GM23338 (cell line): ENCODE results near the gene DNAH10. TPM values are rescaled to one million over a fixed set of nuclear protein-coding genes. Genes with fewer than 3 reads are reported as not detected.

Experiments used
- ATAC-seq: fragments of 200-7000 bp; cut with Tn5 transposase; 3 replicates; pipeline ENCODE4 v1.9.1; 2020
- DNase-seq: peaks from one replicate; pipeline ENCODE4 v3.0.0-alpha.2; 2015; ENCODE audit warnings: low spot score
- H2AFZ ChIP-seq: fragments of 200-600 bp; sonication (generic); 2 replicates; pipeline ENCODE4 v1.8.0; 2016; ENCODE audit warnings: antibody characterized with exemption, mild to moderate bottlenecking, moderate library complexity
- H3F3A ChIP-seq: fragments of 200-600 bp; sonication (generic); replicated peaks from 2 replicates; pipeline ENCODE4 v1.8.0; 2017; ENCODE audit warnings: antibody characterized with exemption, mixed run types, low read depth
- H3K27ac ChIP-seq: fragments of 200-600 bp; sonication (generic); 2 replicates; pipeline ENCODE4 v1.6.1; 2016; ENCODE audit warnings: low read depth
- H3K27me3 ChIP-seq: fragments of 200-600 bp; sonication (generic); 2 replicates; pipeline ENCODE4 v1.8.0; 2016; ENCODE audit warnings: mild to moderate bottlenecking, mixed run types, moderate library complexity; ENCODE audit not compliant: insufficient read depth
- H3K36me3 ChIP-seq: fragments of 200-600 bp; sonication (generic); 2 replicates; pipeline ENCODE4 v1.8.0; 2016; ENCODE audit warnings: mild to moderate bottlenecking; ENCODE audit not compliant: insufficient read depth
- H3K4me1 ChIP-seq: fragments of 200-600 bp; sonication (generic); 2 replicates; pipeline ENCODE4 v1.8.0; 2016; ENCODE audit warnings: mild to moderate bottlenecking, moderate library complexity; ENCODE audit not compliant: insufficient read depth
- H3K4me2 ChIP-seq: fragments of 200-600 bp; sonication (generic); 2 replicates; pipeline ENCODE4 v1.7.1; 2017; ENCODE audit warnings: mixed run types
- H3K4me3 ChIP-seq: fragments of 200-600 bp; sonication (generic); 2 replicates; pipeline ENCODE4 v1.6.1; 2016; ENCODE audit warnings: mixed run types
- H3K79me2 ChIP-seq: fragments of 200-600 bp; sonication (generic); replicated peaks from 2 replicates; pipeline ENCODE4 v1.8.0; 2017; ENCODE audit warnings: mild to moderate bottlenecking; ENCODE audit not compliant: insufficient read depth
- H3K9me2 ChIP-seq: fragments of 200-600 bp; sonication (generic); 2 replicates; pipeline ENCODE4 v1.8.0; 2017; ENCODE audit not compliant: insufficient read depth
- H4K20me1 ChIP-seq: fragments of 200-600 bp; sonication (generic); replicated peaks from 2 replicates; pipeline ENCODE4 v1.8.0; 2017; ENCODE audit warnings: mild to moderate bottlenecking; ENCODE audit not compliant: insufficient read depth
- H3K27ac Mint-ChIP-seq: 2 replicates; pipeline ENCODE4 v1.8.0; 2020; ENCODE audit warnings: inconsistent platforms, mild to moderate bottlenecking, moderate library complexity, mixed read lengths
- H3K27me3 Mint-ChIP-seq: 3 replicates; pipeline ENCODE4 v1.8.0; 2022; ENCODE audit warnings: low read depth, mild to moderate bottlenecking, moderate library complexity, mixed read lengths, inconsistent platforms; ENCODE audit not compliant: insufficient read depth, poor library complexity
- H3K36me3 Mint-ChIP-seq: 3 replicates; pipeline ENCODE4 v1.8.0; 2021; ENCODE audit warnings: low read depth, mild to moderate bottlenecking, inconsistent platforms, moderate library complexity, mixed read lengths
- H3K4me1 Mint-ChIP-seq: 3 replicates; pipeline ENCODE4 v1.8.0; 2020; ENCODE audit warnings: mild to moderate bottlenecking, inconsistent platforms, mixed read lengths
- H3K4me3 Mint-ChIP-seq: 3 replicates; pipeline ENCODE4 v1.8.0; 2021; ENCODE audit warnings: moderate library complexity, mild to moderate bottlenecking, inconsistent platforms, mixed read lengths
- H3K9me3 Mint-ChIP-seq: 3 replicates; pipeline ENCODE4 v1.8.0; 2020; ENCODE audit warnings: moderate library complexity, mild to moderate bottlenecking, inconsistent platforms, mixed read lengths
- CTCF ChIP-seq, 2 experiments: fragments of 200-600 bp in 1 of 2; sonication (generic) in 1 of 2; conservative IDR thresholded peaks; 2 replicates each; pipeline versions ENCODE4 v1.5.1 to v1.6.1; 2016 to 2017; ENCODE audit warnings: antibody characterized with exemption in 2 of 2, low read depth in 2 of 2, mild to moderate bottlenecking in 2 of 2, moderate library complexity in 1 of 2
- ETS1 ChIP-seq: IDR thresholded peaks from 2 replicates; pipeline ENCODE4 v1.6.1; 2016; ENCODE audit warnings: antibody characterized with exemption
- EZH2 ChIP-seq: fragments of 200-600 bp; sonication (generic); IDR thresholded peaks from one replicate; pipeline ENCODE4 v1.8.0; 2017; ENCODE audit warnings: antibody characterized with exemption, mild to moderate bottlenecking, low read depth; ENCODE audit not compliant: unreplicated experiment
- EZH2phosphoT487 ChIP-seq: fragments of 200-600 bp; sonication (generic); IDR thresholded peaks from one replicate; pipeline ENCODE4 v1.8.1; 2018; ENCODE audit warnings: antibody characterized with exemption; ENCODE audit not compliant: unreplicated experiment
- REST ChIP-seq: IDR thresholded peaks from one replicate; pipeline ENCODE4 v1.6.1; 2018; ENCODE audit warnings: antibody characterized with exemption; ENCODE audit not compliant: unreplicated experiment
- ZNF462 ChIP-seq: fragments of 250-450 bp; sonication (Bioruptor Pico); IDR thresholded peaks from 2 replicates; pipeline ENCODE4 v1.5.0; 2020; ENCODE audit warnings: mild to moderate bottlenecking, moderate library complexity
- polyA plus RNA-seq: library from polyadenylated mRNA; unstranded; fragments of >200 nt; fragmentation: Nextera tagmentation; extraction: Ambion mirVana; gene quantifications from 2 replicates; pipeline ENCODE4 v1.2.1, GENCODE V29; 2016
- total RNA-seq: library from RNA; depleted of rRNA; stranded (reverse); fragments of >200 nt; shearing (Covaris generic); gene quantifications from 2 replicates; pipeline ENCODE4 v1.2.3, GENCODE V29; 2014

Gene DNAH10
- total and polyA plus RNA-seq, 2 experiments from 2014 or later = 0.03 TPM

- Histone ChIP-seq H3K9me2 (no peaks in the 10 kb centered on the region), H3K36me3 (peaks cover 59% of the 10 kb centered on the region), H2AFZ (no peak overlapping the region), H3F3A (no peaks in the 10 kb centered on the region), H3K4me1 (no peaks in the 10 kb centered on the region), H3K79me2 (peaks cover 4% of the 10 kb centered on the region; the same call in 1 of the 2 replicates), H3K4me2 (no peak overlapping the region), H3K27ac (no peak overlapping the region), H3K4me3 (no peak overlapping the region), H3K27me3 (no peaks in the 10 kb centered on the region), H4K20me1 (peaks cover 15% of the 10 kb centered on the region; the same call in 1 of the 2 replicates)
- no peaks in the 10 kb centered on the region for H3K4me1 Mint-ChIP-seq
- H3K27ac Mint-ChIP-seq = 0 out of 2 replicates have a peak overlapping the region, but pooled peaks have one; percentile 36
- H3K27me3 Mint-ChIP-seq = no peaks in the 10 kb centered on the region
- ATAC-seq (no peak), DNase-seq (no peak)
- H3K36me3 Mint-ChIP-seq = peaks cover 78% of the 10 kb centered on the region
- TF ChIP-seq ETS1 (no peak), EZH2phosphoT487 (peak; percentile 28), EZH2 (no peak)
- H3K9me3 Mint-ChIP-seq = no peaks in the 10 kb centered on the region
- no peak overlapping the region for H3K4me3 Mint-ChIP-seq
These were observed 19.1 kb upstream of the DNAH10 start for GRCh38 chr12:123743002-123743401.

- H2AFZ ChIP-seq = no peak overlapping the region
- ATAC-seq = peak; percentile 74
- TF ChIP-seq CTCF (conservative IDR thresholded peaks at IDR 0.05; ENCODE audit: low read depth in 2 of 2) = peak; percentile 30 to 56; a peak in 2 of 4 replicates
- no peak for TF ChIP-seq REST
- TF ChIP-seq EZH2 = no peak
- no peak for TF ChIP-seq ZNF462 (CRISPR knock-in tag)
- no peak overlapping the region for H3K27ac ChIP-seq
- no peaks in the 10 kb centered on the region for H3K4me1 ChIP-seq
- H3K27me3 ChIP-seq = no peaks in the 10 kb centered on the region
- no peak overlapping the region for H3K4me3 Mint-ChIP-seq
- H3F3A ChIP-seq = no peaks in the 10 kb centered on the region
- peaks cover 4% of the 10 kb centered on the region; the same call in 1 of the 2 replicates for H3K79me2 ChIP-seq
- H3K27me3 Mint-ChIP-seq = no peaks in the 10 kb centered on the region
- no peaks in the 10 kb centered on the region for H3K9me3 Mint-ChIP-seq
- H3K4me3 ChIP-seq = no peak overlapping the region
- no peaks in the 10 kb centered on the region for H3K9me2 ChIP-seq
- no peak overlapping the region for H3K27ac Mint-ChIP-seq
- H3K4me1 Mint-ChIP-seq = no peaks in the 10 kb centered on the region
- H4K20me1 ChIP-seq = peaks cover 15% of the 10 kb centered on the region; the same call in 1 of the 2 replicates
- peaks cover 61% of the 10 kb centered on the region for H3K36me3 ChIP-seq
- DNase-seq = peak; percentile 36
- no peak overlapping the region for H3K4me2 ChIP-seq
- peaks cover 80% of the 10 kb centered on the region for H3K36me3 Mint-ChIP-seq
These were observed 17.3 kb upstream of the DNAH10 start for GRCh38 chr12:123744836-123745235.
